K562 (cell line): ENCODE data around the gene MN1. TPM values are rescaled to one million over a fixed set of nuclear protein-coding genes. Genes with fewer than 3 reads are reported as not detected.

Source experiments
- ATAC-seq: fragments of 200-7000 bp; cut with Tn5 transposase; 3 replicates; pipeline ENCODE4 v1.9.1; 2020; ENCODE audit warnings: moderate library complexity
- BruUV-seq: library from RNA; stranded (reverse); fragments of 400-500 nt; replicated peaks from 2 replicates; lab custom pipeline; 2021; lab: Mats Ljungman, UMichigan
- CTCF ChIA-PET: fragments of 300-600 bp; formaldehyde crosslinking; extraction: SDS; loops from one replicate; lab custom pipeline; 2021; ENCODE audit warnings: low intra/inter-chr PET ratio; lab: Yijun Ruan, JAX
- POLR2A ChIA-PET: fragments of 300-600, 350-650 bp; sonication (Branson Sonifier 250); formaldehyde crosslinking; extraction: SDS; loops from one replicate; lab custom pipeline; 2021; ENCODE audit warnings: antibody characterized with exemption, inconsistent platforms; lab: Yijun Ruan, JAX
- DNase-seq, 4 experiments: peaks; one replicate each; pipeline versions ENCODE4 v3.0.0 to v3.0.0-alpha.2; 2011 to 2018; ENCODE audit warnings: low spot score in 3 of 4, mixed read lengths in 3 of 4; ENCODE audit errors: extremely low read depth in 1 of 4
- FAIRE-seq: peaks from 2 replicates; lab custom pipeline; 2011; peaks lifted over from hg19 to GRCh38; lab: Jason Lieb, UNC
- H2AFZ ChIP-seq: 2 replicates; pipeline ENCODE4 v1.6.0; 2011; ENCODE audit warnings: low read depth, low read length, control low read depth, inconsistent platforms
- H3K27ac ChIP-seq: fragments of 200-600 bp; 3 replicates; pipeline ENCODE4 v1.8.0; 2011; ENCODE audit warnings: low read depth, mild to moderate bottlenecking, control low read depth, inconsistent platforms, low read length, moderate library complexity, mixed read lengths; ENCODE audit errors: extremely low read depth
- H3K27me3 ChIP-seq, 2 experiments: fragments of 300-600 bp in 1 of 2; 2 replicates in 1 of 2; 3 replicates in 1 of 2; pipeline versions ENCODE4 v1.6.0 to v1.8.0; 2011; ENCODE audit warnings: inconsistent platforms in 2 of 2, low read length in 2 of 2, mild to moderate bottlenecking in 1 of 2, mixed read lengths in 1 of 2, moderate library complexity in 1 of 2; ENCODE audit not compliant: control insufficient read depth in 2 of 2, insufficient read depth in 2 of 2
- H3K36me3 ChIP-seq: fragments of 300-600 bp; 3 replicates; pipeline ENCODE4 v1.8.0; 2011; ENCODE audit warnings: mild to moderate bottlenecking, low read length, inconsistent platforms; ENCODE audit not compliant: control insufficient read depth, insufficient read depth
- H3K4me1 ChIP-seq, 2 experiments: fragments of 200-600 bp in 1 of 2; replicated peaks in 1 of 2; 2 replicates in 1 of 2; 3 replicates in 1 of 2; pipeline versions ENCODE4 v1.5.1 to v1.8.0; 2011; ENCODE audit warnings: inconsistent platforms in 2 of 2, low read length in 2 of 2, mild to moderate bottlenecking in 1 of 2, mixed read lengths in 1 of 2, moderate library complexity in 1 of 2; ENCODE audit not compliant: control insufficient read depth in 2 of 2, insufficient read depth in 2 of 2
- H3K4me2 ChIP-seq: 2 replicates; pipeline ENCODE4 v1.6.1; 2011; ENCODE audit warnings: low read length, control low read depth, inconsistent platforms, mixed read lengths; ENCODE audit not compliant: insufficient read depth
- H3K4me3 ChIP-seq: fragments of 200-600 bp; sonication (generic), shearing (Covaris generic); 2 replicates; pipeline ENCODE4 v1.5.1; 2016; ENCODE audit warnings: control low read depth, inconsistent platforms
- H3K79me2 ChIP-seq: fragments of 200-600 bp; 3 replicates; pipeline ENCODE4 v1.8.0; 2011; ENCODE audit warnings: low read length, inconsistent platforms; ENCODE audit not compliant: control insufficient read depth, insufficient read depth
- H3K9ac ChIP-seq, 2 experiments: 2 replicates each; pipeline versions ENCODE4 v1.6.0 to v1.6.1; 2011; ENCODE audit warnings: low read depth in 2 of 2, low read length in 2 of 2, control low read depth in 1 of 2, inconsistent platforms in 1 of 2, mild to moderate bottlenecking in 1 of 2, mixed read lengths in 1 of 2; ENCODE audit not compliant: insufficient read depth in 1 of 2
- H3K9me1 ChIP-seq: one replicate; pipeline ENCODE4 v1.6.0; 2011; ENCODE audit warnings: inconsistent platforms, mild to moderate bottlenecking, low read length, moderate library complexity; ENCODE audit not compliant: control insufficient read depth, insufficient read depth
- H3K9me3 ChIP-seq: replicated peaks from 2 replicates; pipeline ENCODE4 v1.5.1; 2011; ENCODE audit warnings: low read depth, low read length, inconsistent platforms; ENCODE audit not compliant: control insufficient read depth, insufficient read depth
- H4K20me1 ChIP-seq: replicated peaks from 2 replicates; pipeline ENCODE4 v1.6.1; 2011; ENCODE audit warnings: low read length, inconsistent platforms, mixed read lengths; ENCODE audit not compliant: control insufficient read depth, insufficient read depth
- BMI1 ChIP-seq: fragments of 150-350 bp; IDR thresholded peaks from 2 replicates; pipeline ENCODE4 v1.6.1; 2014; ENCODE audit warnings: low read length
- GTF2A2 ChIP-seq: IDR thresholded peaks from 2 replicates; pipeline ENCODE4 v1.6.1; 2016; ENCODE audit warnings: mild to moderate bottlenecking, missing genetic modification characterization, missing compliant biosample characterization
- KAT8 ChIP-seq: fragments of 450-650 bp; IDR thresholded peaks from 2 replicates; pipeline ENCODE4 v1.6.1; 2016; ENCODE audit warnings: low read depth, mild to moderate bottlenecking
- LARP7 ChIP-seq: fragments of 450-650 bp; IDR thresholded peaks from 2 replicates; pipeline ENCODE4 v1.6.1; 2016
- MTA3 ChIP-seq: fragments of 450-650 bp; formaldehyde crosslinking; IDR thresholded peaks from 2 replicates; pipeline ENCODE4 v1.6.1; 2017; ENCODE audit warnings: mild to moderate bottlenecking, borderline replicate concordance
- MYC ChIP-seq, 2 experiments: fragments of 250-450 bp in 1 of 2; sonication (Bioruptor Pico) in 1 of 2; IDR thresholded peaks; 2 replicates each; pipeline versions ENCODE4 v1.5.1 to v1.6.1; 2012 to 2021; ENCODE audit warnings: low read depth in 2 of 2, borderline replicate concordance in 1 of 2, improper control_type of control experiment in 1 of 2, low read length in 1 of 2, mild to moderate bottlenecking in 1 of 2, moderate library complexity in 1 of 2
- MYNN ChIP-seq, 2 experiments: sonication (generic); formaldehyde crosslinking in 1 of 2; IDR thresholded peaks; 2 replicates each; pipeline versions ENCODE4 v1.5.0 to v1.6.1; 2016 to 2020; ENCODE audit warnings: antibody characterized with exemption in 1 of 2, missing genetic modification reagents in 1 of 2
- NFIC ChIP-seq: fragments of 450-650 bp; IDR thresholded peaks from 2 replicates; pipeline ENCODE4 v1.6.1; 2017; ENCODE audit warnings: mild to moderate bottlenecking, inconsistent platforms
- RBFOX2 ChIP-seq: fragments of 200-400 bp; formaldehyde crosslinking; IDR thresholded peaks from 2 replicates; pipeline ENCODE4 v1.6.1; 2017; ENCODE audit warnings: low read depth, mild to moderate bottlenecking, low read length, moderate library complexity
- RHOXF2B ChIP-seq: fragments of 250-450 bp; sonication (Bioruptor Pico); conservative IDR thresholded peaks from 2 replicates; pipeline ENCODE4 v1.5.1; 2021
- SMARCE1 ChIP-seq: fragments of 450-650 bp; IDR thresholded peaks from 2 replicates; pipeline ENCODE4 v1.7.1; 2016; ENCODE audit warnings: mild to moderate bottlenecking
- SMC3 ChIP-seq: conservative IDR thresholded peaks from 2 replicates; pipeline ENCODE4 v1.6.1; 2011; ENCODE audit warnings: low read depth, low read length, improper control_type of control experiment; ENCODE audit not compliant: insufficient read depth
- STAG1 ChIP-seq: sonication (generic); formaldehyde crosslinking; IDR thresholded peaks from 2 replicates; pipeline ENCODE4 v1.5.0; 2020; ENCODE audit warnings: missing genetic modification reagents, borderline replicate concordance
- TRIM25 ChIP-seq: fragments of 450-650 bp; IDR thresholded peaks from 2 replicates; pipeline ENCODE4 v1.7.0; 2016; ENCODE audit warnings: borderline replicate concordance
- ZNF830 ChIP-seq: fragments of 250-450 bp; sonication (Bioruptor Pico); IDR thresholded peaks from 2 replicates; pipeline ENCODE4 v1.5.0; 2021; ENCODE audit warnings: mild to moderate bottlenecking
- ZSCAN29 ChIP-seq: fragments of 450-650 bp; IDR thresholded peaks from 2 replicates; pipeline ENCODE4 v1.6.1; 2017
- WGBS: fragments of 100-300 bp; shearing (Covaris generic); methylation state at CpG from one replicate; pipeline ENCODE4 v1.1.6; 2016; ENCODE audit warnings: low coverage, mixed read lengths; ENCODE audit not compliant: insufficient coverage; ENCODE audit errors: missing lambda C conversion rate; 5-methylcytosine and 5-hydroxymethylcytosine counted together
- in situ Hi-C: fragments of 300-500 bp; cut with MboI; formaldehyde crosslinking; loops from 4 replicates; pipeline ENCODE4 v1.15.0; 2018; ENCODE audit warnings: inconsistent platforms, mixed read lengths
- intact Hi-C: fragments of 100-400 bp; cut with micrococcal nuclease; formaldehyde crosslinking; loops from 2 replicates; pipeline ENCODE4 v1.14.2; 2022
- polyA plus RNA-seq, 8 experiments: library from polyadenylated mRNA; depleted of rRNA in 4 of 8; stranded (reverse) in 5 of 8; unstranded in 3 of 8; fragments of >200 nt; fragmentation: Nextera tagmentation in 2 of 8; fragmentation: Illumina TruSeq in 1 of 8; extraction: Ambion mirVana in 2 of 8; extraction: Trizol in 1 of 8; gene quantifications; 2 replicates each; pipeline versions ENCODE4 v1.2.1 to v1.2.3, GENCODE V29; 2011 to 2014; ENCODE audit warnings: inconsistent platforms in 1 of 8, missing spikeins in 1 of 8
- total RNA-seq, 7 experiments: library from RNA; depleted of rRNA in 6 of 7; stranded (reverse); fragments of >200 nt in 6 of 7; fragmentation: Illumina TruSeq in 2 of 7; extraction: Trizol in 2 of 7; gene quantifications; 2 replicates each; pipeline versions ENCODE4 v1.2.1 to v1.2.3, GENCODE V29; 2011 to 2021; ENCODE audit warnings: low replicate concordance in 1 of 7
- TF ChIP-seq, protein P1 (sequence below): sonication (generic); formaldehyde crosslinking; IDR thresholded peaks from 2 replicates; pipeline ENCODE4 v1.8.1; 2022; ENCODE audit warnings: missing genetic modification reagents

Gene MN1
- total and polyA plus RNA-seq, 9 of the 15 experiments (the other 6 are each of a cell fraction or from before 2014, with no cell fraction given) = under 0.01 to 0.05 (median 0.03) TPM; not detected in 5

GRCh38 chr22:27745809-27746208, 55.7 kb downstream of the MN1 start:
- POLR2A ChIA-PET = no interaction called here
- H3K79me2 ChIP-seq = no peaks in the 10 kb centered on the region

More at GRCh38 chr22:27745809-27746208, 55.7 kb downstream of the MN1 start:
- TF ChIP-seq MYNN (IDR thresholded peaks at IDR 0.05) (no peak), MYNN (CRISPR knock-in tag; IDR thresholded peaks at IDR 0.05) (no peak), ZSCAN29 (no peak), ZNF830 (CRISPR knock-in tag) (no peak), BMI1 (no peak), RHOXF2B (CRISPR knock-in tag) (no peak), MYC (IDR thresholded peaks at IDR 0.05; ENCODE audit: low read depth, low read length) (no peak), MYC (CRISPR knock-in tag; IDR thresholded peaks at IDR 0.05; ENCODE audit: borderline replicate concordance, low read depth) (no peak), SMC3 (no peak), LARP7 (no peak), RBFOX2 (no peak), MTA3 (no peak), NFIC (no peak), SMARCE1 (no peak), GTF2A2 (tag) (no peak), STAG1 (CRISPR knock-in tag) (no peak), KAT8 (no peak), TRIM25 (no peak)
- TF ChIP-seq, protein P1, sequence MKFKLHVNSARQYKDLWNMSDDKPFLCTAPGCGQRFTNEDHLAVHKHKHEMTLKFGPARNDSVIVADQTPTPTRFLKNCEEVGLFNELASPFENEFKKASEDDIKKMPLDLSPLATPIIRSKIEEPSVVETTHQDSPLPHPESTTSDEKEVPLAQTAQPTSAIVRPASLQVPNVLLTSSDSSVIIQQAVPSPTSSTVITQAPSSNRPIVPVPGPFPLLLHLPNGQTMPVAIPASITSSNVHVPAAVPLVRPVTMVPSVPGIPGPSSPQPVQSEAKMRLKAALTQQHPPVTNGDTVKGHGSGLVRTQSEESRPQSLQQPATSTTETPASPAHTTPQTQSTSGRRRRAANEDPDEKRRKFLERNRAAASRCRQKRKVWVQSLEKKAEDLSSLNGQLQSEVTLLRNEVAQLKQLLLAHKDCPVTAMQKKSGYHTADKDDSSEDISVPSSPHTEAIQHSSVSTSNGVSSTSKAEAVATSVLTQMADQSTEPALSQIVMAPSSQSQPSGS = no peak
- Histone ChIP-seq H4K20me1 (no peaks in the 10 kb centered on the region), H3K4me1 (no peaks in the 10 kb centered on the region; a peak in 1 of 5 replicates), H3K36me3 (no peaks in the 10 kb centered on the region), H3K4me3 (no peak overlapping the region), H2AFZ (no peak overlapping the region), H3K27me3 (peaks cover 7 to 33% of the 10 kb centered on the region in 2 experiments; a peak in 4 of 5 replicates), H3K9ac (no peak overlapping the region), H3K4me2 (no peak overlapping the region), H3K27ac (no peak overlapping the region), H3K9me1 (no peaks in the 10 kb centered on the region), H3K9me3 (no peaks in the 10 kb centered on the region)
- intact Hi-C loops = no loop called here
- CTCF ChIA-PET = no interaction called here
- ATAC-seq = no peak
- BruUV-seq = no TSS peak
- 18% methylated on average over 7 of the region's 7 CpGs for WGBS
- in situ Hi-C loops = no loop called here
- DNase-seq = no peak
- FAIRE-seq = no peak
